ENCODE measurements around the gene IL23A. TPM values are rescaled to one million over a fixed set of nuclear protein-coding genes. Genes with fewer than 3 reads are reported as not detected.
A peak's percentile ranks its signal among the peaks of the same experiment; 100 is the strongest.

The IL23A gene
- total RNA-seq (1 to 10 TPM in 1 of 2 donors, under 1 TPM in 1; 0.73 to 1.0 TPM), polyA plus RNA-seq (ENCODE audit: insufficient read length in 6 of 6) (1 to 10 TPM in 3 of 6 donors, under 1 TPM in 3; 0.69 to 1.3 (median 1.0) TPM)
- long read RNA-seq, donor 1, partial matches to known transcripts, result 0 of 1 reads
- long read RNA-seq, donor 1, other reads (novel, unspliced or antisense), result 0 of 1 reads
- long read RNA-seq, donor 2, result 0 reads
- long read RNA-seq, donor 3, result 0 reads
- long read RNA-seq, donor 4, result 0 reads
- long read RNA-seq, donor 5, partial matches to known transcripts, result 5 of 5 reads
- long read RNA-seq, donor 5, other reads (novel, unspliced or antisense), result 0 of 5 reads
- long read RNA-seq, donor 6, result 0 reads
- long read RNA-seq, donor 7, result 0 reads
- long read RNA-seq, donor 8, result 0 reads
- long read RNA-seq, donor 9, result 0 reads
- long read RNA-seq, donor 10, result 0 reads
- long read RNA-seq, donor 11, partial matches to known transcripts, result 0 of 1 reads
- long read RNA-seq, donor 11, other reads (novel, unspliced or antisense), result 0 of 1 reads
- long read RNA-seq, donor 12, result 0 reads

- Histone ChIP-seq H3K27ac (peak within 1 kb of the TSS in 1 of 2 donors; percentile 67), H3K36me3 (peaks cover 0 to 26% of the 10 kb centered on the region in 2 donors), H3K4me3 (no peak within 1 kb of the TSS), H3K4me1 (peaks cover 0 to 40% of the 10 kb centered on the region in 2 donors), H3K27me3 (no peaks in the 10 kb centered on the region), H3K9me3 (no peaks in the 10 kb centered on the region)
- intact Hi-C loops (cut with DNase I), result no loop called here
- TF ChIP-seq CTCF (IDR thresholded peaks at IDR 0.05), result no peak
- no peak for ATAC-seq
- no peak for DNase-seq
Observed at GRCh38 chr12:56338308-56339157, at the start of gene IL23A. Gene IL23A, plus strand, starts transcription at chr12:56338884. Its CDS starts 161 bp downstream, at chr12:56339045.

- no peak overlapping the region for H3K27ac ChIP-seq
Observed at GRCh38 chr12:56293795-56294194, 44.9 kb upstream of the IL23A start.

GRCh38 chr12:56296295-56296694, 42.4 kb upstream of the IL23A start:
- Histone ChIP-seq H3K4me3 (no peak overlapping the region), H3K9me3 (no peaks in the 10 kb centered on the region), H3K4me1 (peaks cover 28 to 75% of the 10 kb centered on the region in 2 donors), H3K36me3 (peaks cover 0 to 29% of the 10 kb centered on the region in 2 donors), H3K27me3 (no peaks in the 10 kb centered on the region), H3K27ac (peak overlapping the region in 1 of 2 donors; percentile 48)
- no peak for TF ChIP-seq CTCF (IDR thresholded peaks at IDR 0.05)
- ATAC-seq, result no peak
- intact Hi-C loops (cut with DNase I), result no loop called here
- DNase-seq, result no peak

More at GRCh38 chr12:56293795-56294194, 44.9 kb upstream of the IL23A start:
- DNase-seq (no peak), ATAC-seq (no peak)
- H3K4me3 ChIP-seq, result no peak overlapping the region
- H3K9me3 ChIP-seq, result no peaks in the 10 kb centered on the region
- no peaks in the 10 kb centered on the region for H3K27me3 ChIP-seq
- intact Hi-C loops (cut with DNase I), result no loop called here
- H3K36me3 ChIP-seq, result peaks cover 0 to 46% of the 10 kb centered on the region in 2 donors
- peaks cover 13 to 70% of the 10 kb centered on the region in 2 donors for H3K4me1 ChIP-seq
- TF ChIP-seq CTCF (IDR thresholded peaks at IDR 0.05), result no peak

- H3K36me3 ChIP-seq, result peaks cover 0 to 21% of the 10 kb centered on the region in 2 donors
- intact Hi-C loops (cut with DNase I), result no loop called here
- TF ChIP-seq CTCF (IDR thresholded peaks at IDR 0.05), result no peak
- H3K27ac ChIP-seq, result no peak overlapping the region
- H3K9me3 ChIP-seq, result no peaks in the 10 kb centered on the region
- ATAC-seq, result no peak
- H3K4me1 ChIP-seq, result peaks cover 29 to 74% of the 10 kb centered on the region in 2 donors
- DNase-seq, result no peak
- H3K4me3 ChIP-seq, result no peak overlapping the region
- H3K27me3 ChIP-seq, result no peaks in the 10 kb centered on the region
Observed at GRCh38 chr12:56297400-56297799, 41.3 kb upstream of the IL23A start.
